PFSK-1 (cell line): ENCODE measurements around the gene TMIE.

Experiments
- FOXP2 ChIP-seq: optimal IDR thresholded peaks from 2 replicates; pipeline ENCODE3; 2011; ENCODE audit warnings: borderline replicate concordance, control low read depth, inconsistent platforms; ENCODE audit not compliant: insufficient read depth; ENCODE audit errors: extremely low read length, extremely low read depth
- POLR2AphosphoS5 ChIP-seq: IDR thresholded peaks from 2 replicates; pipeline ENCODE4 v1.6.1; 2012; ENCODE audit warnings: low read depth, mild to moderate bottlenecking, control low read depth, low read length, moderate library complexity
- SIN3A ChIP-seq: IDR thresholded peaks from 2 replicates; pipeline ENCODE4 v1.6.1; 2012; ENCODE audit warnings: mild to moderate bottlenecking, low read length, moderate library complexity, borderline replicate concordance; ENCODE audit not compliant: insufficient read depth
- TAF1 ChIP-seq: IDR thresholded peaks from 2 replicates; pipeline ENCODE4 v1.6.1; 2012; ENCODE audit warnings: low read length, control low read depth, borderline replicate concordance; ENCODE audit not compliant: insufficient read depth
- TF ChIP-seq, protein P1 (sequence below), 2 experiments: IDR thresholded peaks; 2 replicates each; pipeline versions ENCODE4 v1.6.1 to v1.8.0; 2011 to 2012; ENCODE audit warnings: low read depth in 2 of 2, low read length in 2 of 2, control low read depth in 1 of 2, inconsistent platforms in 1 of 2, mild to moderate bottlenecking in 1 of 2, moderate library complexity in 1 of 2; ENCODE audit not compliant: insufficient read depth in 1 of 2

The TMIE gene

DNA sequence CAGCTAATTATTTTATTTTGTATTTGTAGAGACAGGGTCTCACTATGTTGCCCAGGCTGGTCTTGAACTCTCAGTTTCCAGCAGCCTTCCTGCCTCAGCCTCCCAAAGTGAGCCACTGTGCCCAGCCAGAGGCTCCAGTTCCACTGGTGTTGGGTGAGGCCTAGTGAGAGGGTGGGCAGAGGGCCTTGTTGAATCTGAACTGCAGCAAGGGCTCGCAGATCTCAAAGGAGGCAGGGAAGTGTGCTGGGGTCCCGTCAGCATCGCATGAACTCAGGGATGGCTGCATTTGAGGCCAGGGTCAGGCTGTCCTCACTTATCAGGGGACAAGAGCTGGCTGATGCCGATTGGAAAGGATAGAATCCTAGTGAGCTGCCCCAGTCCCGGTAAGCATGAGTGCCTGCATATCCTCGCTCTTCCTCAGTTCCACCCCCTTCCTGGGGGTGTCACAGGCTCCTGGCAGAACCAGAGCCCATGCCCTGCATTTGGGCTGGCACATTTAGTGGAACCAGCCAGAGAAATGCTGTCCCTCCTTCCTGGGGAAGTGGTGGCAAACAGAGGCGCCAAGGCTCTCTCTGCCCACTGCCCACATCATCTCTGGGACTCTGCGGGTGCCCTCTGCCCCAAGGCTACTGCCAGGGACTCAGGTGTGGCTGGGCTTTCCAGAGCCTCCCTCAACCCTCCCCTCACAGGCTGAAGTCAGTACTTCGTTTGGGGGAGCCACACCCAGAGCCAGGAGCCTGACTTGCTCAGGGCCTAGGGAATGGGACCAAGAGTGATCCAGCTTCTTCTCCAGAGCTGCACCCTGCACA lies 31.8 kb upstream of the TMIE start:
- TF ChIP-seq TAF1 (no peak), SIN3A (no peak), FOXP2 (no peak), POLR2AphosphoS5 (no peak)
- TF ChIP-seq, protein P1, sequence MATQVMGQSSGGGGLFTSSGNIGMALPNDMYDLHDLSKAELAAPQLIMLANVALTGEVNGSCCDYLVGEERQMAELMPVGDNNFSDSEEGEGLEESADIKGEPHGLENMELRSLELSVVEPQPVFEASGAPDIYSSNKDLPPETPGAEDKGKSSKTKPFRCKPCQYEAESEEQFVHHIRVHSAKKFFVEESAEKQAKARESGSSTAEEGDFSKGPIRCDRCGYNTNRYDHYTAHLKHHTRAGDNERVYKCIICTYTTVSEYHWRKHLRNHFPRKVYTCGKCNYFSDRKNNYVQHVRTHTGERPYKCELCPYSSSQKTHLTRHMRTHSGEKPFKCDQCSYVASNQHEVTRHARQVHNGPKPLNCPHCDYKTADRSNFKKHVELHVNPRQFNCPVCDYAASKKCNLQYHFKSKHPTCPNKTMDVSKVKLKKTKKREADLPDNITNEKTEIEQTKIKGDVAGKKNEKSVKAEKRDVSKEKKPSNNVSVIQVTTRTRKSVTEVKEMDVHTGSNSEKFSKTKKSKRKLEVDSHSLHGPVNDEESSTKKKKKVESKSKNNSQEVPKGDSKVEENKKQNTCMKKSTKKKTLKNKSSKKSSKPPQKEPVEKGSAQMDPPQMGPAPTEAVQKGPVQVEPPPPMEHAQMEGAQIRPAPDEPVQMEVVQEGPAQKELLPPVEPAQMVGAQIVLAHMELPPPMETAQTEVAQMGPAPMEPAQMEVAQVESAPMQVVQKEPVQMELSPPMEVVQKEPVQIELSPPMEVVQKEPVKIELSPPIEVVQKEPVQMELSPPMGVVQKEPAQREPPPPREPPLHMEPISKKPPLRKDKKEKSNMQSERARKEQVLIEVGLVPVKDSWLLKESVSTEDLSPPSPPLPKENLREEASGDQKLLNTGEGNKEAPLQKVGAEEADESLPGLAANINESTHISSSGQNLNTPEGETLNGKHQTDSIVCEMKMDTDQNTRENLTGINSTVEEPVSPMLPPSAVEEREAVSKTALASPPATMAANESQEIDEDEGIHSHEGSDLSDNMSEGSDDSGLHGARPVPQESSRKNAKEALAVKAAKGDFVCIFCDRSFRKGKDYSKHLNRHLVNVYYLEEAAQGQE (IDR thresholded peaks at IDR 0.05; ENCODE audit: insufficient read depth in 1 of 2, low read depth in 2 of 2, low read length in 2 of 2): no peak

DNA sequence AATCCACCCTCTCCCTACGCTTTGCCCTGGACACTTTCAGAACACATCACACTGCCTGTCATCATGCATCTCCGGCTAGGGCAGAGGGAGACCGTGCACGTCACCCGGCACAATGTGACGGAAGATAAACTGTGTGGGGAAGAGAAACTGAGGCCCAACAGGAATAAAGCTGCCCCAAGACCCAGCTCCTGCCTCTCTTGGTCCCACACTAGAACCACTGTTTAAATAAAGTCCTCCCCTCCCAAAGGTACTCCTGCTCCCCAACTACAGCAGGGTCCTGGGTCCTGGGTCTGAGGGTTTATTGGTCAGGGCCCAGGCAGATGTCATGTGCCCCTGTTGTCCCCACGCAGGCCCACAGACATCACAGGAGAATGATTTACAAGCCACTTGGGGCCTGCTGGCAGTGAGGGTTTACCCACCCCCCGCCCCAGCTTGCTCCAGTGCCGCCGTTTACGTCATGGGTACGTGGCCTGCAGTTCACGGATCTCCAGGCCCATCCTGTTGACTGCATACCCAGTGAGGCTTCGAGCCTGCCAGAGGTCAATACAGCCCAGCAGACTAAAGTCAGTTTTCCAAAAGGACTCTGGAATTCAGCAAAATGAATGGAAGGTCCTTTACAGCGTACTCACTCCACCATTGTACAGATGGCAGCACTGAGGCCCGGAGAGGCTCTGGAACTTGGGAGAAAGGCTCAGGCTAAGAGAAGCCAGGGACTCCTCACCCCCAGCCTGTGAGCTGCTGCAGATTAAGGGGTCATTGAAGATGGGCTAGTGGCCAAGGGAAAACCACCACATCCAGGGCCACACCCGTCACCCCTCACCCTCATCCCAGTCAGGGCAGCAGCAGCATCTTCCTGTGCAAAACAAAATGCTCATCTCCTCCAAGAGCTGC lies 30.9 kb upstream of the TMIE start:
- TF ChIP-seq POLR2AphosphoS5: no peak
- no peak for TF ChIP-seq FOXP2
- no peak for TF ChIP-seq TAF1
- no peak for TF ChIP-seq SIN3A
- TF ChIP-seq, protein P1 (IDR thresholded peaks at IDR 0.05; ENCODE audit: insufficient read depth in 1 of 2, low read depth in 2 of 2, low read length in 2 of 2): no peak

DNA sequence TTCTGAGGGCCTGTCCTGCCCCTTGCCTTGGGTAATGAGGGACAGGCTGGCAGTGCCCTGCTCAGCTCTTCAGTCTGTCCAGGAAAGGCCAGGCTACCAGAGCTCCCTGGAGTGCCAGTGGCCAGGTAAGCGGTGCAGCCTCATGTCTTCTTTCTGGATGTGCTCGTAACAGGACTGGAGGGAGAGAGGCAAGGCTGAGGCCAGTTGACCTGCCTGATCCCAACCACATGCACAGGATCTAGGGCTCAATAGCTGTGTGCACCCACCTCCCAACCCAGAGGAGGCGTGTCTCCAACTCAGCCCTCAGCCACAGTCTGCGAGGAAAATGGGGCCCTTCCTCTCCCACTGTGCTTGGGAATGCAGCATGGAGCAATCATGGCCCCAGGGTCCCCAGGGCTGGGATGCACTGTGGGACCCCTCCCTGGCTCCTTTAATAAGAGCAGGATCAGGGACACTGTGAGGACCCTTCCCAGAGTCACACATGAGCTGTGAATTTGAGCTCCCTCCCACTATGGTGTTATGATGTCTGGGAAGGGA lies 30.2 kb upstream of the TMIE start:
- TF ChIP-seq FOXP2 (no peak), TAF1 (no peak), SIN3A (no peak), POLR2AphosphoS5 (no peak)
- TF ChIP-seq, protein P1 (IDR thresholded peaks at IDR 0.05; ENCODE audit: insufficient read depth in 1 of 2, low read depth in 2 of 2, low read length in 2 of 2): no peak

DNA sequence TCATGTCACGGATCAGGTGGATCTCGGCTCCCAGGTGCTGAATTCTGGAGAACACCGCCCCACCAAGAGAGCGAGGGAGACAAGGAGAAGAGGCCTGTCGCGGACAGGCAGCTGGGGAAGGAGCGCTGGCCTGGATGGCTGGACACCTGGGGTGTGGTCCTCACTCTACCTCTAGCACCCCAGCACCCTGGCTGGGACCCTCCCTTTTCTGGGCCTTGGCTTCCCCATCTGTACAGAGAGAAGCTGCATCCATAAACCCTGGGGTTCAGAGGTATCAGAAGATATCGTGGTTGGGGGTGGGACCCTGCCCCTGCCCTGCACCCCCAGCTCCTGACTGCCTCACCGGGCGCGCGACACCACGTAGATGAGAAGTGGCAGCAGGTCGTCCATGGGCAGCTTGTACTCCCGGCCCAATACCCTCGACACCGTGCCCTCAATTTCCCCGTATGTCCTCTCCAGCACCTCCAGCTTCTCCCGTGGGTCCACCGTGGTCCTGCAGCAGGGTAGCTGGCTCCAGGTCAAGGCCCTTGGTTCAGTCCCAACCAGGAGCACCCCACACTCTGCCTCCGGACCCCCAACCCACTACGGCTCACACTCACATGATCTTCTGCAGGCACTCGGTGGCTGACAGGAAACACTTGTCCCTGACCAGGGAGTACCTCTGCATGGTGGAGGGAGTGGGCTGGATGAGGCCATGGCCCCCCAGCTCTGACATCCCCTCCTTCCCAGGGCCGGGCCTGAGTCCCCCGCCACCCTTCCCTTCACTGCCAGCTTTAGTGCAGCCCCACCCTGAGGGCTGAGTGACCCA lies 29.4 kb upstream of the TMIE start:
- TF ChIP-seq, protein P1 (IDR thresholded peaks at IDR 0.05; ENCODE audit: insufficient read depth in 1 of 2, low read depth in 2 of 2, low read length in 2 of 2): no peak
- TF ChIP-seq TAF1 (no peak), FOXP2 (no peak)
